Chondrocyte (in vitro differentiated cells): ENCODE results near the gene ADGRB3. TPM values are rescaled to one million over a fixed set of nuclear protein-coding genes. Genes with fewer than 3 reads are reported as not detected.
"Not testable (repeated sequence)": the region's sequence is repeated elsewhere in the genome, so short reads cannot be mapped to it uniquely, and the experiment has no call there.

Source experiments
- DNase-seq: peaks from one replicate; pipeline ENCODE4 v3.0.0; 2021; ENCODE audit warnings: mixed read lengths, low spot score
- H3K27ac Mint-ChIP-seq: one replicate; pipeline ENCODE4 v1.8.0; 2021; ENCODE audit warnings: mild to moderate bottlenecking, moderate library complexity, mixed read lengths; ENCODE audit not compliant: unreplicated experiment
- H3K27me3 Mint-ChIP-seq: 2 replicates; pipeline ENCODE4 v1.8.0; 2021; ENCODE audit warnings: low read depth, mixed read lengths
- H3K36me3 Mint-ChIP-seq: 2 replicates; pipeline ENCODE4 v1.8.0; 2021; ENCODE audit warnings: low read depth, mixed read lengths
- H3K4me1 Mint-ChIP-seq: 2 replicates; pipeline ENCODE4 v1.8.0; 2021; ENCODE audit warnings: low read depth, mild to moderate bottlenecking, mixed read lengths
- H3K4me3 Mint-ChIP-seq: one replicate; pipeline ENCODE4 v1.8.0; 2021; ENCODE audit warnings: mild to moderate bottlenecking, moderate library complexity, mixed read lengths; ENCODE audit not compliant: unreplicated experiment
- H3K9me3 Mint-ChIP-seq: 2 replicates; pipeline ENCODE4 v1.8.0; 2021; ENCODE audit warnings: low read depth, mixed read lengths
- CTCF ChIP-seq: fragments of 200-600 bp; sonication (generic); IDR thresholded peaks from 2 replicates; pipeline ENCODE4 v1.5.0; 2021; ENCODE audit warnings: antibody characterized with exemption, mild to moderate bottlenecking, moderate library complexity
- total RNA-seq: library from RNA; stranded (reverse); gene quantifications from 3 replicates; pipeline ENCODE4 v1.2.1, GENCODE V29; 2021

ADGRB3 gene
- total RNA-seq, 1 donor from 2014 or later: not detected

GRCh38 chr6:68975064-68975463 is 340.0 kb downstream of the ADGRB3 start:
- peak; percentile 52 for TF ChIP-seq CTCF
- Mint-ChIP-seq H3K4me3 (no peak overlapping the region), H3K36me3 (no peaks in the 10 kb centered on the region), H3K9me3 (no peaks in the 10 kb centered on the region), H3K27ac (no peak overlapping the region), H3K27me3 (peaks cover 2% of the 10 kb centered on the region), H3K4me1 (peaks cover 7% of the 10 kb centered on the region)
- DNase-seq: no peak

DNA sequence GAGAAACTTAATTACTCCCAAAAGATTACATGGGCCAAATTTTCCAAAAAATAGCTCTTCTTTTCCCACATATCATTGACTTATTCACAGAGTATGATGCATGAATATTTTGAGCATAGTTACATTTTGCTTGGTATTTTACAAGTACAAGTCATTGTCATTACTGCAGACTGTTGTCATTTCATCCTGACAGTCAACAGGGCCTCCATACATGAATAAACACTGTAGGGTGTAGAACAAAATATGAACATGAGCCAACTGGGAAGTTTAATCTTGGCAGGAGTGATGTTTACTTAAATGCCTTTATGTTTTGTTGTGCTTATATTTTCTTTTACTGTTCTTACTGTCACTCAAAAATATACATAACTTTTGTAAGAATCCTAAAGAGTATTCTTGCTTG is 340.7 kb downstream of the ADGRB3 start:
- no peak for TF ChIP-seq CTCF
- Mint-ChIP-seq H3K4me1 (peaks cover 7% of the 10 kb centered on the region), H3K9me3 (no peaks in the 10 kb centered on the region), H3K27me3 (peaks cover 2% of the 10 kb centered on the region), H3K36me3 (no peaks in the 10 kb centered on the region), H3K4me3 (no peak overlapping the region), H3K27ac (no peak overlapping the region)
- no peak for DNase-seq

DNA sequence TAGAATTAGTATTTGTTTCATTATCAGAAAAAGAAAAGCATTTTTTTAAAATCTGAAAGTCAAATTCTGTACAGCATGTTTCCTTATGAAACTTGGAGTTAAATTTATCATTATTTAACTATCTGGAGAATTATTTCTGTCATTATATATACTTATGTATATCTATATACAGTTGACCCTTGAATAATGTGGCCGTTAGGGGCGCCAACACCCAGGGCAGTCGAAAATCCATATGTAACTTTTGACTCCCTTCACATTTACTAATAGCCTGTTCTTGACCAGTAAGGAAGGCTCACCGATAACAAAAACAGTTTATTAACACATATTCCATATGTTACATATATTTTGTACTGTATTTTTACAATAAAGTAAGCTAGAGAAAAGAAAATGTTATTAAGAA is 341.2 kb downstream of the ADGRB3 start:
- Mint-ChIP-seq H3K4me3 (no peak overlapping the region), H3K36me3 (no peaks in the 10 kb centered on the region), H3K4me1 (peaks cover 7% of the 10 kb centered on the region), H3K27ac (no peak overlapping the region), H3K27me3 (peaks cover 2% of the 10 kb centered on the region), H3K9me3 (no peaks in the 10 kb centered on the region)
- no peak for DNase-seq
- TF ChIP-seq CTCF: peak; percentile 53

GRCh38 chr6:68978411-68978810 is 343.3 kb downstream of the ADGRB3 start:
- H3K9me3 Mint-ChIP-seq: no peaks in the 10 kb centered on the region
- TF ChIP-seq CTCF: no peak

DNA sequence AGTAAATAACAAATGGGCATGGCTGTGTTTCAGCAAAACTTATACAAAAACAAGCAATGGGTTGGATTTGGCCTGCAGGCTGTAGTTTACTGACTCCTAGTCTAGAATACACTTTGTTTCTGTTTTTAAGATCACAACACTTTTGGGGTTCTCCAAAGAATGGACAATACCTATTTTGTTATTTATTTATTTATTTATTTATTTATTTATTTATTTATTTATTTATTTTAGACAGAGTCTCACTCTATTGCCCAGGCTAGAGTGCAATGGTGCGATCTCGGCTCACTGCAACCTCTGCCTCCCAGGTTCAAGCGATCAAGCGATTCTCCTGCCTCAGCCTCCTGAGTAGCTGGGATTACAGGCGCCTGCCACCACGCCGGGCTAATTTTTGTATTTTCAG is 346.6 kb downstream of the ADGRB3 start:
- H3K9me3 Mint-ChIP-seq, H3K4me3 Mint-ChIP-seq, H3K27me3 Mint-ChIP-seq, DNase-seq, H3K27ac Mint-ChIP-seq, H3K4me1 Mint-ChIP-seq, H3K36me3 Mint-ChIP-seq: not testable (repeated sequence)

More at GRCh38 chr6:68978411-68978810, 343.3 kb downstream of the ADGRB3 start:
- H3K27me3 Mint-ChIP-seq: peaks cover 2% of the 10 kb centered on the region
- DNase-seq: no peak
- no peak overlapping the region for H3K27ac Mint-ChIP-seq
- H3K4me1 Mint-ChIP-seq: peaks cover 7% of the 10 kb centered on the region
- H3K4me3 Mint-ChIP-seq: no peak overlapping the region
- no peaks in the 10 kb centered on the region for H3K36me3 Mint-ChIP-seq

DNA sequence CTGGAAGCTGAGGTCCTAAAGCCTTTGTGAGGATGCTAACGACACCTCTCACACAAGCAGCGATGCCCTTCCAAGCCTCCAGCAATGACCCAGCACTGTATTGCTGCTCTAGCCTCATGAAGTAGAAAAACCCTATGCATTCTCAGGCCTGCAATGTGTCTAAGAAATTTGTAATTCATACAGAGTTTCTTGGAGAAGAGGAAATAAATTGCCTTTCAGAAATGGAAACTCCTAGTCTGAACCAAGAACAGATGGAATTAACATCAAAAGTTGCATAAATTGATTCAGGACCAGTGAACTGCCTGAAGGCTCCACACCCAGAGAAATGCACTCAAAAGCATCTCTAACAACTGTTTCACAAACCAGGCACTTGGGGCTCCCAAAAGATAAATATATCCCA is 353.6 kb downstream of the ADGRB3 start:
- H3K27ac Mint-ChIP-seq: no peak overlapping the region
- DNase-seq: no peak
- no peak overlapping the region for H3K4me3 Mint-ChIP-seq
- no peaks in the 10 kb centered on the region for H3K9me3 Mint-ChIP-seq
- no peak for TF ChIP-seq CTCF
- H3K4me1 Mint-ChIP-seq: no peaks in the 10 kb centered on the region
- H3K27me3 Mint-ChIP-seq: peaks cover 11% of the 10 kb centered on the region
- H3K36me3 Mint-ChIP-seq: no peaks in the 10 kb centered on the region
